Hepatocyte (in vitro differentiated cells): ENCODE data around the gene KLK15.

Experiments used
- EZH2 ChIP-seq: fragments of 200-600 bp; sonication (generic); IDR thresholded peaks from 2 replicates; pipeline ENCODE4 v1.6.1; 2016; ENCODE audit warnings: antibody characterized with exemption, mild to moderate bottlenecking, borderline replicate concordance
- TF ChIP-seq, protein P1 (sequence below): fragments of 200-600 bp; sonication (generic); IDR thresholded peaks from 2 replicates; pipeline ENCODE4 v1.5.1; 2016; ENCODE audit warnings: antibody characterized with exemption, mild to moderate bottlenecking; ENCODE audit not compliant: poor library complexity

DNA sequence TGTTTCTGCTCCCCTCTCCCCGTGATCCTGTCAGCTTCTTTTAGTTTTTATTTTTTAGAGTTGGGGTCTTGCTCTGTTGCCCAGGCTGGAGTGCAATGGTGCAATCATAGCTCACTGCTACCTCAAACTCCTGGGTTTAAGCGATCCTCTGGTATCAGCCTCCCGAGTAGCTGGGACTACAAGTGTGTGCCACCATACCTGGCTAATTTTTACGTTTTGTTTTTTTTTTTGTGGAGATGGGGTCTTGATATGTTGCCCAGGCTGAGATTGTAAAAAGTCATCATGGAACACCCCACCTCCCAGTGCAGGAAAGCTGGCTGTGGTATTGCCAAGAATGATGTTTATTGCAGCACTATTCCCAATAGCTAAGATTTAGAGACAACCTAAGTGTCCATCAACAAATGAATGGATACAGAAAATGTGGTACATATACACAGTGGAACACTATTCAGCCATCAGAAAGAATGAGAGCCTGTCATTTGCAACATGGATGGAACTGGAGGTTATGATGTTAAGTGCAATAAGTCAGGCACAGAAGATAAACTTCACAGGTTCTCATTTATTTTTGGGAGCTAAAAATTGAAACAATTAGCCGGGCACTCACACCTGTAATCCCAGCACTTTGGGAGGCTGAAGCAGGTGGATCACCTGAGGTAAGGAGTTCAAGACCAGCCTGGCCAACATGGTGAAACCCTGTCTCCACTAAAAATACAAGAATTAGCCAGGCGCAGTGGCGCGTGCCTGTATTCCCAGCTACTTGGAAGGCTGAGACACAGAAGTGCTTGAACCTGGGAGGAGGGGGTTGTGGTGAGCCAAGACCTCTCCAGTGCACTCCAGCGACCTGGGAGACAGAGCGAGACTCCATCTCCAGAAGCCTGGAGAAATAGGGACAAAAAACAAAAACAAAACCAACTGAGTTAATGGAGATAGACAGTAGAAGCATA, 6.6 kb upstream of the KLK15 start:
- TF ChIP-seq, protein P1, sequence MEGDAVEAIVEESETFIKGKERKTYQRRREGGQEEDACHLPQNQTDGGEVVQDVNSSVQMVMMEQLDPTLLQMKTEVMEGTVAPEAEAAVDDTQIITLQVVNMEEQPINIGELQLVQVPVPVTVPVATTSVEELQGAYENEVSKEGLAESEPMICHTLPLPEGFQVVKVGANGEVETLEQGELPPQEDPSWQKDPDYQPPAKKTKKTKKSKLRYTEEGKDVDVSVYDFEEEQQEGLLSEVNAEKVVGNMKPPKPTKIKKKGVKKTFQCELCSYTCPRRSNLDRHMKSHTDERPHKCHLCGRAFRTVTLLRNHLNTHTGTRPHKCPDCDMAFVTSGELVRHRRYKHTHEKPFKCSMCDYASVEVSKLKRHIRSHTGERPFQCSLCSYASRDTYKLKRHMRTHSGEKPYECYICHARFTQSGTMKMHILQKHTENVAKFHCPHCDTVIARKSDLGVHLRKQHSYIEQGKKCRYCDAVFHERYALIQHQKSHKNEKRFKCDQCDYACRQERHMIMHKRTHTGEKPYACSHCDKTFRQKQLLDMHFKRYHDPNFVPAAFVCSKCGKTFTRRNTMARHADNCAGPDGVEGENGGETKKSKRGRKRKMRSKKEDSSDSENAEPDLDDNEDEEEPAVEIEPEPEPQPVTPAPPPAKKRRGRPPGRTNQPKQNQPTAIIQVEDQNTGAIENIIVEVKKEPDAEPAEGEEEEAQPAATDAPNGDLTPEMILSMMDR, result no peak
- TF ChIP-seq EZH2, result no peak
